ENCODE results near the gene CALD1.

CALD1 gene

DNA sequence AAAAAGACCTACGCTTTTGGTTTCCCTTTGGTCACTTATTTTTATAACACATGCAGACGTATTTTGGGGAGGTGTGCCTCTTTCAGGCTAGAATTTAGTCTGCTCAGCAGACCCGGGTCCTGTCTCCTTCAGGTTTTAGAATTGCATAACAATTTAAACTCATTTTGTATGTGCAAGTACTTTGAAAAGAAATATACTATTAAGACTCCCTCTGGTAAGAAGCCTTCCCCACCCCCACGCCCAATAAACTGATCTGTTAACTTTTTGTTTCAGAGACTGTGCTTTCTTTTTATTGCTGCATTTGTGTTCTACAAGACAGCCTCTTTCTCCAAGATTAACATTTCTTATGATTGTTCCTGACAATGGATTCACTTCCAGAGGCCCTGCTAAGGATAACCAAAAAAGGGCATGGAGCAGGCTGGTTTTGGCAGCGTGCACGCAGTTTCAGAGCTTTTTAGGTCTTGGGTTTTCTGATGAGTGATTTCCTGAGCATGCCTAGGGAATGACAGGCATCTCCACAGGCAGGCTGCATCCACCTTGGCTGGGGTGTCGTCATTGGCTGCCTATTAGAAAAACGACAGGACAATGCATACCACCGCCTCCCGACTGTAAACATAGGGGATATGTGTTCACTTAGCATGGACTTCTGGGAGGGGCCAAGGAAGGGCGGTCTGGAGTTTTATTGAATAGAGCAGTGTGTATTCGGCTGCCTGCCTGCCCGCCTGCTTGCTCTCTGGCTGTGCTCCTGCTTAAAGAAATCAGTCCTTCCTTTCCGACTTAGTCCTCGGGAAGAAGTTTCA is at the start of gene CALD1:
CALD1 (plus strand) TSS at position 694 of the 800 bp plus-strand sequence. CDS start 88,100 bp downstream, outside the sequence.
- DNase-seq = no peak

GRCh38 chr7:134729895-134730294 is 49.5 kb upstream of the CALD1 start:
- DNase-seq = no peak

DNA sequence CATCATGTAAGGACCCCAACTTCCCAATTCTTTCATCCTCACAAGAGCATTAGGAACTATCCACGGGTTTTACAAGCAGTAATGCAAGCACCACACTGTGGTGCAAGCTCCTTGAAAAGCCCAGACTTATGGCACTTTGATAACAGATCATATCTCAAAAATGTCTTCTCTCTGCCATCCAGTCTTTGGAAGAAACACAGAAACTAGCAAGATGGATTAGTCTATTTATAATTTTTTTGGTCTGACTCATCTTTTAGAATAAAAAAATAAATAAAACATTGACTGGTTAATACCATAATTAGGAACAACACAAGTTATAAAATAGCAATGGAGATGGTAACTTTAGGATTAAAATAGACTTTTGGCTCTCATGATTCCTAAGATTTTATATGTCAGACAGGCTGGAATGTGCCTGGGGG is 49.0 kb upstream of the CALD1 start:
- DNase-seq = no peak

DNA sequence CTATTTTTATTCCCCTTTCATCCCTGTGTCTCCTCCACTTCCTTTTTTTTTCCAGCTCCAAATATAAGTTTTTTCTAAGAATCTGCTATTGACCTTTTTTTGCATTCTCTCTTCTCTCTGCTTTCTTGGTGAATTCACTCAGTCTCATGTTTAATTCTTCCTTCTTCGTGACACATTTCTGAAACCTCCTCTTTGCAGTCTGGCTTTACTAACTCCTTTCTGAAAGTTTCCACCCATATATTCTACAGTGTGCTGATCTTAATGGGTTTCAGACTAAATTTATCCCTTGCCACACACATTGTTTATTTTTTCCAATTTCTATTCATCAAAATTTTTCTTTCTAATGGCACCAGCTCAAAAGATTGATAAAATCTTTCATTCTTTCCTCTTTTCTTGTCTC is 47.8 kb upstream of the CALD1 start:
- peak; percentile 49 for DNase-seq

- no peak for DNase-seq
Measured at GRCh38 chr7:134732728-134733127, 46.7 kb upstream of the CALD1 start.

- no peak for DNase-seq
Measured at GRCh38 chr7:134736381-134736780, 43.1 kb upstream of the CALD1 start.

DNA sequence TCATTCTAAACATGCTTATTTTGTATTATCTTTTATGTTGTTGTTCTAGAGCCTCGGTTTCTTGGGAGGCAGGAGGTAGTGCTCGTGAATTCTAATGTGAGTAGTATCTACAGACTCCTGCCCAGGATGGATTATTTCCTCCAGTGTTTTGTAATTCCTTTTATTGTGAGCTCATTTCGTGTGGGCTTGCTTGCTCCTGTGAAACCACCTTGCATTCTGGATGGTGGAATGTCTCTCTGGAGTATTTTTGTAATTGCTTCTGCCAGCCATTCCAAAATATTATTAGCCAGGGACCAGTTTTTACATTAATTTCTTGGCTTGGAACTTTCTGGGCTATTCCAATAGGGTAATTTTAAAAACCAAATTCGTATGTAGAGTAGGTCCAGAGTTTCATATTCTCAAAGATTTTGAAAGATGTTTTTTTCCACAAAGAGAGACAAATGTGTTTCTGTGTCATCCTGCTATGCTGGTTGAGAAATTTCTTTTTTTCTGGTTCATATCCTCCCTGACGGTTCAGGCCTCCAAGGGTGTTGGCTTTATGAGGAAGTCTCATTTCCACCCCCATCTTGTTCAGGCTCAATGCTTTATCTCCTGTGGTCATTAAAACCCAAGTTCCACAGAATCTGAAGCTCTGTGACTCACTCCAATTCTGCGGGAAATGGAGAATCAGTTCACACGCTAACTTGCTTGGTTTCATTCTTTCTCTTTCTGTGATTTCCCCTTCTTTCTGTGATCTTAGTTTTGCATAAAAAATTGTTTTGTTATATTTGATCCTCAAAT is 41.7 kb upstream of the CALD1 start:
- peak; percentile 91 for DNase-seq

- DNase-seq = no peak
Measured at GRCh38 chr7:134739362-134739761, 40.1 kb upstream of the CALD1 start.

GRCh38 chr7:134740376-134740775 is 39.1 kb upstream of the CALD1 start:
- no peak for DNase-seq

- no peak for DNase-seq
Measured at GRCh38 chr7:134741907-134742635, 37.4 kb upstream of the CALD1 start.

DNA sequence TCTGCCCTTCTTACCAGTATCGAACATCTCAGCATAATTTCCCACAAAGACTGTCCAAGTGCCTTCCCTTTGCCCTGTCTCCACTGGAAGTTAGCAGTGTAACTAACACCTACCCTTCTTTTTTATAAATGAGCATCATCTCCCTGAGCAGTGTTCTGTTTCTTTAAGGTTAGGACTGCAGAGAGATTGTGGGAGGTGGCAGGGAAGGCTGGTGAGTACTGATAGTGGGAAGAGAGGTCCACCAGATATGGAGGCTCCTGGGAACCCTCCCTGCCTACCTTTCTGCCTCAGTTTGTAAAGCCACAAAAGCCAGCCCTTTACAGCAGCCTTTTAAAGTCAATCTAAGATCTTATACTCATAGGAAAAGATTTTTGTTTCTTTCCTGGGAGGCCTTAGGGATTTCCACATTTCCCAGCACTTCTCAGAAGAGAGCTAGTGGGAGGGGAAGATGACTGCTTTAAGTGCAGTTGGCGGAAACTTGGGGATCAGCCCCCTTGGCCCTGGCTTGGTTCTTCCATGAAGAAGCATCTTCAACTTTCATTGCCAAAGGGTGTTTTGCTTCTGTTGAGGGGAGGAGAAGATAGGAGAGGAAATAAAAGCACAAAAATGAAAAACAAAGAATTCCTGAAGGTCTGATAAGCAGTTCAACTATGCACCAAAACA is 36.6 kb upstream of the CALD1 start:
- DNase-seq = no peak

- no peak for DNase-seq
Measured at GRCh38 chr7:134744569-134744968, 34.9 kb upstream of the CALD1 start.

GRCh38 chr7:134747326-134747725 is 32.1 kb upstream of the CALD1 start:
- no peak for DNase-seq

DNA sequence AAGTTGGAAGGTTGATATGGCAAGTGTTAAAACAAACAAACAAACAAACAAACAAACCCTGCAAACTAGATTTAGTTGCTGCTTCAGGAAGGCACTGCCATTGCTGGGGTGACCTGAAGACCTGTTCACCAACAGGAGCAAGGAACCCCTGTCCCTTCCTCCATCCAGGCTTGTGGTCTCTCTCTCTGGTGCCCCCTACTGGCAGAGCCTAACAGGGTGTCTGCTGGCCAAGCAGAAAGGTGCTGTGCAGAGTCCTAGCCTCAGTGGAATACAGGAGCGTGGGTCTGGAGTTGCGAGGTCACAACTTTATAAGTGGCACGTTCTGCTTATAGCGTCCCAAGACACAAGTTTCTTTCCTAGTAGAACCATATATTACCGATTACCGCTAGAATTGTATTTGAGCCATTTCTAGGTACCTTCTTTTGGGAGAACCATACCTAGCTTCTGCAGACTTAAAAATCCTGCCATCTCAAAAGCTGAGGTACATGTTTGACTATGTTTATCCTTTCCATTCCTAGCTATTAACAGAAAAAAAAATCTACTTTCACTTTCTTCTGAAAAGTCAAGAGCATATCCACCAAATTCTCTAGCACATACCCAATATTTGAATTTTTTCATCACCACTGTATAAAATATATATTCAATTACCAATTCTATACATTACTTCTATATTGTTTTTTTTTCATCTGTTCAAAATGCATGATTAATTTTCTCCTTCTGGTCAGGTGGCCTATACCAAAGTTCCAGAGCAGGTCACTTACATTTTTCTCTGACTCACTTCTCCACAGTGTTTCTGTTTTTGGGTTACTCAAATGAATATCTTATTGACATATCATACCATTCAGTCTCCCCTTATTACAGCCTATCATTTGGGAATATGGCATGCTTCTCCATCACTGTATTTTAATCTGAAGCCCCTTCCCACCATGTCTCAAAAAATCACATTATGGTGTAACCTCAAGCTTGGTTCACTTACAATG is 29.1 kb upstream of the CALD1 start:
- DNase-seq = peak; percentile 74

GRCh38 chr7:134752006-134752760 is 27.3 kb upstream of the CALD1 start:
- no peak for DNase-seq

DNA sequence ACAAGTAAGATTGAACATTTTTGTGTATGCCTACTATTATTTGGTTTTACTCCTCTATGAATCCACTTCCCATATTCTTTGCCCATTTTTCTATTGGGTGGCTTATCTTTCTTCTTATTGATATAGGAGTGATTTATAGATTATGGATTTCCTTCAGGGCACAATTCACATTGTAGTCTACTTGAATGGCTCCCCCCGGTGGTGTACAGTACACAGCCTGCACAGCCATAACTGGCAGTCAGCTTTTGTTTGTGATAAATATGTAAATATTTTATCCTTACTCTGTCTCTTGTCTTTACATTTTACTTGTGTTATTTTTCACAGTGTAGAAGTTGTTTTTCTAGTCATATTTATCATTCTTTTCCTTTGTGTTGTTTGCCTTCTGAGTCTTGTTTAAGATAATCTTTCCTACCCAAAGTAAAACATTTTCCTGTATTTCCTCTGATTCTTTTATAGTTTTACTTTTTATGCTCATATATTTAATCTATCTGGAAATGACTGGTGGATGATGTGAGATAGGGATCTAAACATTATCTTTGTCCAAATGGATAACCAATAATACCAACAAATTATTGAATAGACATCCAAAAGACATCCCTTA is 23.9 kb upstream of the CALD1 start:
- peak; percentile 59 for DNase-seq

DNA sequence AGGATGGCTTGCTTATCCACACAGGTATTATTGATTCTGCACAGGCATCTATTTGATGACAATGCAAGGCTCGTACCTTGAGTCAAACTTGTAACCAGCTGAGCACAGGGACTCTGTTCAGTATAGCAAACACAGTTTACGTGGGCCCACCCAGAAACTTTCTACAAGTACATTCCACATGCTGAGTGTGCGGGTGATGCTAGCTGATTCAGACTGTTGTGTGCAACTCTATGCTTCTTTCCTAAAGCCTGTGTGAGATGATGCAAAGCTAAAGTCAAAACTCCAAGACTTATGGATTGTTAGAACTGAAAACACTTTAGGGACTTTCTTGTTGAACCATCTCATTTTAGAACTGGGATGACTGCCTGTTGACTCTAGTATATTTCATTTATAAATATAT is 21.5 kb upstream of the CALD1 start:
- DNase-seq = no peak

GRCh38 chr7:134758981-134759380 is 20.5 kb upstream of the CALD1 start:
- no peak for DNase-seq

DNA sequence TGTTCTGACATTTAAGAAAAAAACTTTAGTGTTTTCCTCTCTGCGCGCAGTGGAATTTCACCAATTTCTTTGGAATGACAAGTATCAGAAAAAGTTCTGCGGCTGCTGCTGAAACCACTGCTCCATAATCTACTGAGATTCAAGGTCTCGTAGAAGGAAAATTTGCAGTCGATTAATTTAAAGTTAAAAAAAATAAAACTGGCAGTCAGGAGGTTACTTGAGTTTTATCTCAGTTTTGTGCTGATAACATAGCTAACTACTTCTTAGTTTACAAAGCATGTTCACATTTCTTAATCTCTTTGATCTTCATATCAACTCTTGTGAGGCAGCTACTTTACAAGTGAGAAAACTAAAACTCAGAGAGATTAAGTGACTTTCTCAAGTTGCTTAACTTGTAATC is 18.2 kb upstream of the CALD1 start:
- no peak for DNase-seq

DNA sequence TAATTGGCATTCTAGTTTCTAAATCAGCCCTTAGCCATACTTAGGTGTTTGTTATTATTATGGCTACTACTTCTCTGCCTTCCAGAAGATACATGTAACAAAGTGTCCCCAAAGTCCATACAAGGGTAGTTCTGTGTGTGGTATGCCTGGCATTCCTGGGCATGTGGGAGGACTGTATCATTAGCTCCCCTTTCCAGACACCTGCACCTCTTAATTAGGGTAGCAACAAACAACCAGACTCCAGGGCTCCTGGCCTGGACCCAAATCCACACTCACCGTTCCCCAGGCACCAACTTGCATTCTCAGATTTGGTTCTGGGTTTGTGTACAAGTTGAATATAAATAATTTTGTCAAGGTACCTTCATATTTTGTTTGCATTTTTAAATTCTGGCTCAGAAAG is 15.5 kb upstream of the CALD1 start:
- no peak for DNase-seq

DNA sequence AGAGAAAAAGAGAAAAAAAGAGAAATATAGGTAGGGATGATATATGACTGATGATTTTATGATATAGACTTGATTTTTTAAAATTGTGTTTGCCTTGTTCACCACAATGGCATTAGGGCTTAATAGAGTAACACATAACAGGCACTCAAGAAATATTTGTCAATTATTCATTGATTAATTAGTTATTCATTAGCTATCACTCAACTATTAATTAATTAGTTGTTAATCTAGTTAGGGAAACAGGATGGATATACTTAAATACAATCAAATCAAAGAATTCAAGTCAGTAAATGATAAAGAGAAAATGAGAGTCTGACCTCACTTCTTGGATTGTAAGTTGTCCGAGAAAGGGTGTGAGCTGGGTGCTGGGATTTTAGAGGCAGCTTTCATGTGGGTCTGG is 15.1 kb upstream of the CALD1 start:
- no peak for DNase-seq

Data from activated CD4-positive, alpha-beta T cell treated with anti-CD3 and anti-CD28 coated beads, Interleukin-10, Interleukin-2, amounts not matched to agents 100 ng/mL and 50 ng/mL, durations not matched to agents 16 hours and 8 hours (primary cell).